Fibroblast of lung (primary cell): ENCODE data around the gene CTSC. TPM values are rescaled to one million over a fixed set of nuclear protein-coding genes. Genes with fewer than 3 reads are reported as not detected.

Experiments used
- DNase-seq, 2 donors: peaks; one replicate each; pipeline versions ENCODE4 v3.0.0 to v3.0.0-alpha.2; 2010; ENCODE audit warnings: low read depth in 2 of 2
- H2AFZ ChIP-seq: 2 replicates; pipeline ENCODE4 v1.5.1; 2012; ENCODE audit warnings: low read length, control low read depth, inconsistent platforms
- H3K27ac ChIP-seq: 2 replicates; pipeline ENCODE4 v1.5.1; 2011; ENCODE audit warnings: low read length, control low read depth; ENCODE audit not compliant: insufficient read depth
- H3K27me3 ChIP-seq: 2 replicates; pipeline ENCODE4 v1.5.1; 2011; ENCODE audit warnings: mild to moderate bottlenecking, low read length; ENCODE audit not compliant: control insufficient read depth, insufficient read depth
- H3K36me3 ChIP-seq: 2 replicates; pipeline ENCODE4 v1.5.1; 2011; ENCODE audit warnings: low read length; ENCODE audit not compliant: control insufficient read depth, insufficient read depth
- H3K4me1 ChIP-seq: 2 replicates; pipeline ENCODE4 v1.5.1; 2011; ENCODE audit warnings: low read length; ENCODE audit not compliant: control insufficient read depth, insufficient read depth; ENCODE audit errors: extremely low read depth
- H3K4me2 ChIP-seq: 2 replicates; pipeline ENCODE4 v1.5.1; 2011; ENCODE audit warnings: low read length, control low read depth; ENCODE audit not compliant: insufficient read depth; ENCODE audit errors: extremely low read depth
- H3K4me3 ChIP-seq, 4 experiments: fragments of 200-600 bp in 1 of 4; sonication (generic) in 1 of 4; replicated peaks in 1 of 4; 2 replicates each; pipeline ENCODE4 v1.5.1; 2011 to 2016; ENCODE audit warnings: low read length in 4 of 4, low read depth in 3 of 4, mild to moderate bottlenecking in 3 of 4, control low read depth in 2 of 4, inconsistent platforms in 1 of 4, mixed read lengths in 1 of 4; ENCODE audit not compliant: insufficient read depth in 1 of 4; ENCODE audit errors: control extremely low read depth in 1 of 4
- H3K79me2 ChIP-seq: 2 replicates; pipeline ENCODE4 v1.5.1; 2012; ENCODE audit warnings: mild to moderate bottlenecking, low read length, inconsistent platforms; ENCODE audit not compliant: control insufficient read depth, insufficient read depth
- H3K9ac ChIP-seq: 2 replicates; pipeline ENCODE4 v1.5.1; 2011; ENCODE audit warnings: mild to moderate bottlenecking, low read length, control low read depth; ENCODE audit not compliant: insufficient read depth
- H3K9me3 ChIP-seq: 2 replicates; pipeline ENCODE4 v1.5.1; 2012; ENCODE audit warnings: low read depth, low read length; ENCODE audit not compliant: control insufficient read depth, insufficient read depth
- H4K20me1 ChIP-seq: 2 replicates; pipeline ENCODE4 v1.5.1; 2011; ENCODE audit warnings: low read length; ENCODE audit not compliant: control insufficient read depth, insufficient read depth; ENCODE audit errors: extremely low read depth
- CTCF ChIP-seq, 2 donors: IDR thresholded peaks in 1 of 2; conservative IDR thresholded peaks in 1 of 2; 1 replicate in 1 of 2; 2 replicates in 1 of 2; pipeline ENCODE4 v1.5.1; 2011 to 2012; ENCODE audit warnings: low read length in 2 of 2, control low read depth in 1 of 2, inconsistent platforms in 1 of 2, low read depth in 1 of 2, mild to moderate bottlenecking in 1 of 2
- EZH2 ChIP-seq: IDR thresholded peaks from 2 replicates; pipeline ENCODE4 v1.5.1; 2012; ENCODE audit warnings: low read length, control low read depth, mild to moderate bottlenecking; ENCODE audit errors: missing control alignments
- polyA plus RNA-seq, 2 donors: library from polyadenylated mRNA; depleted of rRNA in 1 of 2; stranded (reverse) in 1 of 2; unstranded in 1 of 2; fragments of >200 nt; gene quantifications; 2 replicates each; pipeline ENCODE4 v1.2.1, GENCODE V29; 2011 to 2012; ENCODE audit warnings: missing spikeins in 1 of 2
- total RNA-seq: library from RNA; depleted of rRNA; stranded (reverse); fragments of >200 nt; gene quantifications from 2 replicates; pipeline ENCODE4 v1.2.1, GENCODE V29; 2014

CTSC gene
- total and polyA plus RNA-seq, 2 donors (not counting 1 experiment from before 2014, with no cell fraction given), result 75.8 to 593 TPM

DNA sequence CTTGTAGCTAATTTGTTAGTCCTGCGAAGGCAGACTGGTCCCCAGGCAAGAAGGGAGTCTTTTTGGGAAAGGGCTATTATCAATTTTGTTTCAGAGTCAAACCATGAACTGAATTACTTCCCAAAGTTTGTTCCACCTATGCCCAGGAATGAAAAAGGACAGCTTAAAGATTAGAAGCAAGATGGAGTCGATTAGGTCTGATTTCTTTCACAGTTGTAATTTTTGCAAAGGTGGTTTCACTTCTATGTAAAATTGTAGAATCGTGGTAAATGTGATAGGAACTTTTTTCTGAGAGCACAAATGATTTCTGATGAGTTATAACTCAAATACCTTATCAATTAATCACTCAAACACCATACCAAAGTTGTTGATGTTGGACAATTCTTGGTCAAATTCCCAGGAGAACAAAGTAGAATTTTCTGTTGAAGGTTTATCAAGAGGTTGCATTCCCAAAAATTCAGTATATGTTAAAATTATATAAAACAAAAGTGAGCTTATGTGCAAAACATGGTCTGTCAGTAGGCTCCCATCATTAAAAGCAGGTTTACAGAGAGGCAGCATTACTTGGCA lies 2.9 kb upstream of the CTSC start:
- H3K4me3 ChIP-seq, result no peak overlapping the region
- H3K9ac ChIP-seq, result no peak overlapping the region
- no peaks in the 10 kb centered on the region for H3K27me3 ChIP-seq
- H3K4me1 ChIP-seq, result peaks cover 4% of the 10 kb centered on the region
- no peaks in the 10 kb centered on the region for H4K20me1 ChIP-seq
- no peaks in the 10 kb centered on the region for H3K9me3 ChIP-seq
- peaks cover 21% of the 10 kb centered on the region for H3K79me2 ChIP-seq
- H3K27ac ChIP-seq, result no peak overlapping the region
- no peak overlapping the region for H3K4me2 ChIP-seq
- H3K36me3 ChIP-seq, result no peaks in the 10 kb centered on the region
- H2AFZ ChIP-seq, result no peak overlapping the region
- DNase-seq, result peak in 1 of 2 donors; percentile 74
- TF ChIP-seq CTCF (conservative IDR thresholded peaks at IDR 0.05 in 1 of 2, IDR thresholded peaks at IDR 0.05 in 1 of 2; ENCODE audit: low read depth in 1 of 2, low read length in 2 of 2), result no peak
- TF ChIP-seq EZH2, result no peak

DNA sequence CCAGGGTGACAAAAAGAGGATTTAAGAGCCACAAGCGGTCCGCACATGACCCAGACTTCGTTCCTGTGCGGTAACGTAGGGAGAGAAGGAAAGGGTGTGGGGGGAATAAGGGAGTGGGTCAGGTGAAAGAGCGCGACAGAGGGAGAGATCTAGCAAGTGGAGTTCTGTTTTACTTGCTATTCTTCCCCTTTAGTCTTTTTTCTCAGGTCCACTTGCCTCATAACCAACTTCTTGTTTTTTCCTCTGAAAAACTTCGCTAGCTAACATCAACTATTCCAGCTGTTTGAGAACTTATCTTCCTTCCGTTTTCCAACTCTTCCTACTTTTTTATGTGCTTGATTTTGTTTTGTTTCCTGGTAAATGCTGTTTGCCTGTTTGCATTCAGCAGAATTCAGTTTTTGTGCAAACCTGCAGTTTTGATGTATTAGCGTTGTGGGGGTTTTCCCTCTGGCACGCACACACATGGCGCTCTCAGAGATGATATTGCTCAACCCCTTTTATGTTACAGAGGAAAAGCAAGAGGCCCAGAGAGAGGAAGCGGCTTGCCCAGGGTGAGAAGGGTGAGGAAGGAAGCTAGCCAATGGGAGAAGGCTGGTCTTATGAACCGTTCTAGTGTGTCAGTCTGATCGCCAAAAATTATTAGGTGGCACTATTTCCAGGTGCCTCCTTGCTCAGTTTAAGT lies 592 bp upstream of the CTSC start:
- Histone ChIP-seq H3K9me3 (no peaks in the 10 kb centered on the region), H3K36me3 (no peaks in the 10 kb centered on the region), H3K4me2 (peak overlapping the region; percentile 79), H3K27me3 (no peaks in the 10 kb centered on the region), H3K4me1 (peaks cover 2% of the 10 kb centered on the region), H3K27ac (peak overlapping the region; percentile 90), H4K20me1 (no peaks in the 10 kb centered on the region), H3K79me2 (peaks cover 38% of the 10 kb centered on the region), H3K9ac (peak overlapping the region; percentile 69), H2AFZ (peak overlapping the region; percentile 88), H3K4me3 (peak overlapping the region; percentile 75 to 97 (median 79))
- TF ChIP-seq EZH2 (no peak), CTCF (conservative IDR thresholded peaks at IDR 0.05 in 1 of 2, IDR thresholded peaks at IDR 0.05 in 1 of 2; ENCODE audit: low read depth in 1 of 2, low read length in 2 of 2) (no peak)
- peak; percentile 74 to 88 for DNase-seq

- no peak for TF ChIP-seq CTCF (conservative IDR thresholded peaks at IDR 0.05 in 1 of 2, IDR thresholded peaks at IDR 0.05 in 1 of 2; ENCODE audit: low read depth in 1 of 2, low read length in 2 of 2)
- no peak for TF ChIP-seq EZH2
- no peaks in the 10 kb centered on the region for H3K27me3 ChIP-seq
- peaks cover 38% of the 10 kb centered on the region for H3K79me2 ChIP-seq
- H3K9ac ChIP-seq, result no peak overlapping the region
- H2AFZ ChIP-seq, result no peak overlapping the region
- H3K4me1 ChIP-seq, result peaks cover 2% of the 10 kb centered on the region
- H3K9me3 ChIP-seq, result no peaks in the 10 kb centered on the region
- no peaks in the 10 kb centered on the region for H4K20me1 ChIP-seq
- H3K36me3 ChIP-seq, result peaks cover 4% of the 10 kb centered on the region
- peak overlapping the region; percentile 7 for H3K4me2 ChIP-seq
- H3K4me3 ChIP-seq, result peak overlapping the region; percentile 6 to 97 (median 20)
- no peak for DNase-seq
- H3K27ac ChIP-seq, result no peak overlapping the region
Observed at GRCh38 chr11:88335284-88335683, 2.3 kb downstream of the CTSC start.
